Measurements from ENCODE around the gene SRGAP2B. TPM values are rescaled to one million over a fixed set of nuclear protein-coding genes. Genes with fewer than 3 reads are reported as not detected.
"Not testable (repeated sequence)": the region's sequence is repeated elsewhere in the genome, so short reads cannot be mapped to it uniquely, and the experiment has no call there.

SRGAP2B gene
- total RNA-seq, 2 experiments from 2014 or later = 31.7 TPM

DNA sequence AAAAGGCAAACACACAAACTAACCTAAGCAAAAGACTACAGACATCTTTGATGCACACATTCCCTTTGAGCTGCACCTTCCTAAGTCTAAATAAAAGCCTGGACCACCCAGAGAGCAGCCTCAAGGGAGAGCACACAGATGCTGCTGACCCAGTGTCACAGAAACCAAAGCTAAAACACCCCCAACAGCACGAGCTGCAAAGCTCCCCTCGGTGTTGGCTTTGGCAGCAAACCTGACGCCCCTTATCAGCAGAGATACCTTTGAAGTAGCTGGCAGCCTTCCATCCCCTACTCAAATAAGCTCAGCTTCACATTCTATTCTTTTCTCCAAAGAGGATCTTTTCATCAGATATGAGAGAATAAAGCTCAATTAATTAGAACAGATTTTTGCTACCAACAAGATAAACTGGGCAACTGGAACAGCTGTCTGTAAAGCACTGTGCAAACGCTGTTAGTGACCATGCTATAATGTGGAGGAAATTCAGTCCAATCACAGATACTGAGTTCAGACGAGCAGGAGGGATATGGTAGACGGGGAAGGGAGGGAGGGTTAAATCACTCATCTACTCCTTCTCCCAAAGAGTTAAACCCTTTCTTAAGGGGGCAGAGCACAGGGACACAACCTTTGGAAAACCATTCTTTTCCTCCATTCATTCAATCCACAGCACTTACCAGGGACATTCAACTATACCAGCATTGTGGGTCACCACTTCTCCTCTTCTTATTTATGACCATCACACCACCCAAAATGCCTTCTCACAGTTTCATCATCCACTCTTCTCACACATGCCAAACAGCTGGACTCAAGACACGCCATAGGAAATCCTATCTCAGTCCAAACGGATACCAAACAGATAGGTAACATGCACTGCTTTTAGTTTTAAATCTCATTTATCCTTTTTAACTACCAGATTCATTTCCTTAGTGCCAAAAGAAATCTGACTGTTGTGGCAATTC, 148.3 kb downstream of the SRGAP2B start:
- H3K4me3 Mint-ChIP-seq; DNase-seq; POLR2A ChIA-PET; H3K27me3 Mint-ChIP-seq; H3K27ac Mint-ChIP-seq; H3K9me3 Mint-ChIP-seq; H3K36me3 Mint-ChIP-seq; H3K4me1 Mint-ChIP-seq; ATAC-seq (ENCODE audit: low read depth): not testable (repeated sequence)

- H3K27me3 Mint-ChIP-seq, H3K27ac Mint-ChIP-seq, H3K36me3 Mint-ChIP-seq, H3K4me1 Mint-ChIP-seq, H3K9me3 Mint-ChIP-seq, DNase-seq, POLR2A ChIA-PET, H3K4me3 Mint-ChIP-seq: not testable (repeated sequence)
- peak; percentile 64 for ATAC-seq (ENCODE audit: low read depth)
These were observed 153.4 kb downstream of the SRGAP2B start for GRCh38 chr1:144941710-144942109.

GRCh38 chr1:144940054-144940453, 155.1 kb downstream of the SRGAP2B start:
- H3K9me3 Mint-ChIP-seq, H3K4me3 Mint-ChIP-seq, H3K4me1 Mint-ChIP-seq, H3K36me3 Mint-ChIP-seq, POLR2A ChIA-PET, H3K27ac Mint-ChIP-seq, H3K27me3 Mint-ChIP-seq, DNase-seq: not testable (repeated sequence)
- peak; percentile 46 for ATAC-seq (ENCODE audit: low read depth)

GRCh38 chr1:144938627-144939026, 156.5 kb downstream of the SRGAP2B start:
- H3K27ac Mint-ChIP-seq; POLR2A ChIA-PET; H3K27me3 Mint-ChIP-seq; H3K36me3 Mint-ChIP-seq; H3K4me1 Mint-ChIP-seq; ATAC-seq (ENCODE audit: low read depth); H3K9me3 Mint-ChIP-seq; H3K4me3 Mint-ChIP-seq; DNase-seq: not testable (repeated sequence)

DNA sequence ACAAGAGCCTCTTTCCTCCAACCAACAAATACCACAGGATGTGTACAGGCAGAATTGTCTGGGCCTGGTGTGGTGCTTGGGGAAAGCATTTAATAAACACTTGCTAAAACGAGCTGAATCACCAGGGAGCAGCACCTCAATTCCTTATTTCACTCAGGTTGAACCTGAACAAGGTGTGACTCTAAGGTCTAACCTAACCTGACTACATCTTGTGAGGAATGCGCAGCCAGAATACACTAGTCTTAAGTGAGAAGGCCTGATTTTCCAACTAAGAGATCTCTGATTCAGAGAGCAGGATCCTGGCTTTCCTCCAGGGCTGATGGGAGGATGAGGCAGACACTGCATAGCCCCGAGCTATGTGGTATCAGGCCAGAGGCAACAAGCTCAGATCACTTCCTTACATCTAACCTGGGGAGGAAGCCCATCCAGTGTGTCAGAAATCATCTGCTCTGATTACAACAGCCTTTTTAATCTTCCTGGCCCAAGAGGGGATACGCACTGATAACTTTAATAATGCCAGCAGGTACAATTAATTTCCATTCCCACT, 158.9 kb downstream of the SRGAP2B start:
- H3K4me3 Mint-ChIP-seq, H3K36me3 Mint-ChIP-seq, DNase-seq, H3K4me1 Mint-ChIP-seq, H3K27me3 Mint-ChIP-seq, H3K27ac Mint-ChIP-seq, POLR2A ChIA-PET, H3K9me3 Mint-ChIP-seq: not testable (repeated sequence)
- ATAC-seq (ENCODE audit: low read depth) = peak; percentile 68

DNA sequence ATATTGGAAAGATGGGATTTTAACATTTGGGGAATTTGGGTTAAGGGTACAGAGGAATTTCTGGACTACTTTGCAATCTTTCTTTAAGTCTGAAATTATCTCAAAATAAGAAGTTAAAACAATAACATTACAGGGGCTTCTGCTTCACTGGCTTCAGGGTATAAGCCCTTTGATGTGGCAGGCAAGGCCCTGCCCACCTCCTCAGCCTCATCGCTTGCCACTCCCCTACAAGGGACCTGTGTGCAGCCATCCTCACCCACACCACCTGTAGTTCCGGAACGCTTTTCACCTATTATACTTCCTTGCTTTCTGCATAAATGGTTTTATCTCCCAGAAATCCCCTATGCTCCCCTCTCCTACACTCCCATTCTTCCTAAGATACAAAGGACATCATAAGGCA, 159.8 kb downstream of the SRGAP2B start:
- H3K4me1 Mint-ChIP-seq, H3K27me3 Mint-ChIP-seq, H3K4me3 Mint-ChIP-seq, H3K9me3 Mint-ChIP-seq, DNase-seq, POLR2A ChIA-PET, H3K36me3 Mint-ChIP-seq, H3K27ac Mint-ChIP-seq: not testable (repeated sequence)
- peak; percentile 74 for ATAC-seq (ENCODE audit: low read depth)

- H3K36me3 Mint-ChIP-seq; POLR2A ChIA-PET; H3K27ac Mint-ChIP-seq; H3K4me1 Mint-ChIP-seq; H3K9me3 Mint-ChIP-seq; H3K4me3 Mint-ChIP-seq; DNase-seq; ATAC-seq (ENCODE audit: low read depth); H3K27me3 Mint-ChIP-seq: not testable (repeated sequence)
These were observed 162.1 kb downstream of the SRGAP2B start for GRCh38 chr1:144933014-144933413.

GRCh38 chr1:144932153-144932552, 163.0 kb downstream of the SRGAP2B start:
- DNase-seq; H3K4me1 Mint-ChIP-seq; H3K9me3 Mint-ChIP-seq; H3K27me3 Mint-ChIP-seq; H3K36me3 Mint-ChIP-seq; H3K27ac Mint-ChIP-seq; ATAC-seq (ENCODE audit: low read depth); POLR2A ChIA-PET; H3K4me3 Mint-ChIP-seq: not testable (repeated sequence)

DNA sequence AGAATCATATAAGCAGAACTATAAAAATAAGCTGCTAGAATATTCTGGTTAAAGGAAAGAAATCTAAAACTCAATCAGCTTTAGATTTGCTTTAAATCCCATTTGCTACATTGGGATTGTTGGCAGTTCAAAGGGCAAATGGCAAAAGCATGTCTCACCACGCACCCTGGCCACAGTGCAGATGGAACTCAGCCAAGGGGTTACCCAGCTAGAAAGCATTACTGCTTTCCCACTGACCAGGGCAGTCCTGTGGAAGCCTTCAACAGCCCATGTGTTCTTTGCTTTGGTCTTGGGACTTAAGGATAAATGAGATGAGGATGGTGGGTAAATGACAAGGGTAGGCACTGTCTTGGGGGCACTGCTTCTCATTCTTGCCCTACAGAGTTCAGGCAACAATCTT, 163.6 kb downstream of the SRGAP2B start:
- H3K4me1 Mint-ChIP-seq; H3K4me3 Mint-ChIP-seq; H3K27ac Mint-ChIP-seq; DNase-seq; H3K9me3 Mint-ChIP-seq; H3K27me3 Mint-ChIP-seq; H3K36me3 Mint-ChIP-seq; POLR2A ChIA-PET; ATAC-seq (ENCODE audit: low read depth): not testable (repeated sequence)

DNA sequence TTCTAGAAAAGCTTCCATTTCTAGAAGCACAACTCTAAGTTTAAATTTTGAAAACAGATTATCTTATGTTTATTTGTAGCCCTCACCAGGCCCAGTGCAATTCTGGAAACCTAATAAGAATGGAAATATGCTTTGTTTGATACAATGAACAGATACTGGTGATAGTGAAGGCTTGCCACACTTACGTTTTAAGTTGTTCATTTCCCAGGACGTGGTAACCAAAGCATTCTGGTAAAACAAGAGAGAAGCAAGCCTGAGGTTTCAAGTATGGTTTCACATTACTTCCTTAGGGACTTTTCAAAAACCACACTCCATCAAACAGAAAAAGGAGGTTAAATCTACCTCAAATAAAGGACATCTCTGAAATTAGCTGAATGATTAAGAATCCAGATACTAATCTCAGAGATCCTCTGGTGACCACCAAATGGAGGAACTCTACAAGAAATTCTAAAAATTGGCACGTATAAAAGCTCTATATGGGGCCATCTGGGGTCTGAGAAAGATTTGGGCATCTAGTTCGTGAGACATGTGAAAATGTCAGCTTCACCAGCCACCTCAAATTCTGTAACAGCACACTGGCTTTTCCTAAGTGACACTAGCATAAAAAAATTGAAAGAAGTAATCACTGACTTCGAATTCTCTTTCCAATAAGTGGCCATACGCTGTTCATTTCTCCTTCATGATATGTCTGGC, 164.9 kb downstream of the SRGAP2B start:
- H3K36me3 Mint-ChIP-seq, H3K4me3 Mint-ChIP-seq, POLR2A ChIA-PET, H3K27ac Mint-ChIP-seq, H3K27me3 Mint-ChIP-seq, H3K4me1 Mint-ChIP-seq, H3K9me3 Mint-ChIP-seq, DNase-seq: not testable (repeated sequence)
- ATAC-seq (ENCODE audit: low read depth) = peak; percentile 63

GRCh38 chr1:144927292-144927691, 167.8 kb downstream of the SRGAP2B start:
- H3K36me3 Mint-ChIP-seq; H3K9me3 Mint-ChIP-seq; POLR2A ChIA-PET; H3K4me1 Mint-ChIP-seq; H3K4me3 Mint-ChIP-seq; H3K27ac Mint-ChIP-seq; DNase-seq; ATAC-seq (ENCODE audit: low read depth); H3K27me3 Mint-ChIP-seq: not testable (repeated sequence)

DNA sequence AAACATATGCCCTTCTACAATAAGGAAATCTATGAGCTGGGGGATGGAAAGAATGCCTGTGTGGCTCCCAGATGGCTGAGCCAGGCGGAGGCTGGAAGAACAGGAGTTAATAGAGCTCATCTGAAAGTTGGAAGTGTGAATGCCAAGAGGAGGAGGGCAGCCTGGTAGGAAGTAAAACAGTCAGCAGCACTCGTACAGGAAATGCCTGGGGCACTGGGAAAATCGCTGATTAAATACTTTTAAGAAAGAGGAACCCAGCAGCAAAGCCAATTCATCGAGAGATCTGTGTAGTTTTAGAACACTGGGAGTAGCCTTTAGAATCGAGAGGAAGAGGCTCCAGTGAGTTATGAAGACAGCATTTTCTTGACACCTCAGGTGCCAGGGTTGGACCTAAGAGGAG, 171.5 kb downstream of the SRGAP2B start:
- H3K4me1 Mint-ChIP-seq; H3K4me3 Mint-ChIP-seq; ATAC-seq (ENCODE audit: low read depth); H3K27me3 Mint-ChIP-seq; H3K36me3 Mint-ChIP-seq; H3K27ac Mint-ChIP-seq; H3K9me3 Mint-ChIP-seq; DNase-seq; POLR2A ChIA-PET: not testable (repeated sequence)

DNA sequence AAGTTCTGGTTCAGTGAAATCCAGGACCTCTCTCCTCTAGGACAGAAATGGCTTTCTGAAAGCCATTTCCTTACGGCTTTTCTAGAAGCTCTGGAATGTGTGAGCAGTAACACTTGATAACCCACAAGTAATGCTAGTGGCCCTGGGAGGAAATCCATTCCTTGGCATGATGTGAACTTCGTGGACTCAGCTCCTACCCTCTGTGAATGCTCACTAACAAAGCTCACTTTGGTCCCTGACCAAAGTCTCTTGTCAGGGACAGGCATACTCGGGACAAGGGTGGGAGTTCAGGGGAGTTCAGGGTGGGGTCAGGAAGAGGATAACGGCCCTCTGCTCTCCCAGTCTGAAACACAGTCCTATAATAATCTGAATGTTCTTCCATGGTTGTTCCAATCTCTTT, 172.3 kb downstream of the SRGAP2B start:
- H3K27ac Mint-ChIP-seq; H3K9me3 Mint-ChIP-seq; DNase-seq; H3K4me3 Mint-ChIP-seq; ATAC-seq (ENCODE audit: low read depth); H3K4me1 Mint-ChIP-seq; H3K36me3 Mint-ChIP-seq; H3K27me3 Mint-ChIP-seq; POLR2A ChIA-PET: not testable (repeated sequence)

- POLR2A ChIA-PET; H3K4me3 Mint-ChIP-seq; H3K9me3 Mint-ChIP-seq; ATAC-seq (ENCODE audit: low read depth); H3K27me3 Mint-ChIP-seq; H3K36me3 Mint-ChIP-seq; H3K4me1 Mint-ChIP-seq; H3K27ac Mint-ChIP-seq; DNase-seq: not testable (repeated sequence)
These were observed 176.0 kb downstream of the SRGAP2B start for GRCh38 chr1:144919106-144919505.

All from activated naive CD8-positive, alpha-beta T cell treated with anti-CD3 and anti-CD28 coated beads, Interleukin-2, amount 10 ng/mL, durations not matched to agents 7 days and 5 days (primary cell).